Cardiac muscle cell (in vitro differentiated cells and primary cell): Measurements from ENCODE around the gene TMPRSS2. TPM values are rescaled to one million over a fixed set of nuclear protein-coding genes. Genes with fewer than 3 reads are reported as not detected.

Source experiments
- DNase-seq, 2 donors: peaks; one replicate each; pipeline versions ENCODE4 v3.0.0 to v3.0.0-alpha.2; 2010 to 2017; ENCODE audit warnings: low read depth in 1 of 2, low spot score in 1 of 2
- H3K27ac ChIP-seq: fragments of 200-600 bp; sonication (generic); 2 replicates; pipeline ENCODE4 v1.5.1; 2016
- H3K27me3 ChIP-seq: fragments of 200-600 bp; sonication (generic); 2 replicates; pipeline ENCODE4 v1.6.0; 2016; ENCODE audit warnings: control low read depth
- H3K36me3 ChIP-seq: fragments of 200-600 bp; sonication (generic); 2 replicates; pipeline ENCODE4 v1.5.1; 2016; ENCODE audit warnings: control low read depth
- H3K4me1 ChIP-seq: fragments of 200-600 bp; sonication (generic); 2 replicates; pipeline ENCODE4 v1.8.1; 2017; ENCODE audit warnings: low read depth, mild to moderate bottlenecking, mixed run types
- H3K4me3 ChIP-seq: fragments of 200-600 bp; sonication (generic); 2 replicates; pipeline ENCODE4 v1.5.1; 2016; ENCODE audit warnings: mild to moderate bottlenecking
- H3K9me3 ChIP-seq: fragments of 200-600 bp; sonication (generic); 2 replicates; pipeline ENCODE4 v1.5.1; 2017; ENCODE audit warnings: low read depth, mild to moderate bottlenecking, control low read depth
- CTCF ChIP-seq: IDR thresholded peaks from 2 replicates; pipeline ENCODE4 v1.5.1; 2012; ENCODE audit warnings: low read depth, mild to moderate bottlenecking, low read length
- polyA plus RNA-seq: library from polyadenylated mRNA; unstranded; fragments of >200 nt; fragmentation: Nextera tagmentation; extraction: Ambion mirVana; gene quantifications from 2 replicates; pipeline ENCODE4 v1.2.1, GENCODE V29; 2016
- total RNA-seq: library from RNA; depleted of rRNA; stranded (reverse); fragments of >200 nt; gene quantifications from 2 replicates; pipeline ENCODE4 v1.2.3, GENCODE V29; 2016

The TMPRSS2 gene
- total and polyA plus RNA-seq, 2 experiments from 2014 or later, result not detected

DNA sequence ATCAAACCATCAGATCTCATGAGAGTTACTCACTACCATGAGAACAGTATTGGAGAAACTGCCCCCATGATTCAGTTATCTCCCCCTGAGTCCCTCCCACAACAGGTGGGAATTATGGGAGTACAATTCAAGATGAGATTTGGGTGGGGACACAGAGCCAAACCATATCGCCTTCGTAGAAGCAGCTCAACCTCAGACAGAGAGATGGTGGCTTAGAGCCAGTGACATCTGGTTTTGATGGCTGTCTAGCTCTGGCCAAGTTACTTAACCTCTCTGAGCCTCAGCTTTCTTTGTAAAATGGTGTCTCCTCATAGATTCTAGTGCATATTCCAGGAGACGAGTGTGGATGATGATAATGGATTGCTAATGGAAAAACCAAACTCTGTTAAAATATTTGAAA lies 54.8 kb downstream of the TMPRSS2 start:
- Histone ChIP-seq H3K36me3 (no peaks in the 10 kb centered on the region), H3K4me3 (no peak overlapping the region)

DNA sequence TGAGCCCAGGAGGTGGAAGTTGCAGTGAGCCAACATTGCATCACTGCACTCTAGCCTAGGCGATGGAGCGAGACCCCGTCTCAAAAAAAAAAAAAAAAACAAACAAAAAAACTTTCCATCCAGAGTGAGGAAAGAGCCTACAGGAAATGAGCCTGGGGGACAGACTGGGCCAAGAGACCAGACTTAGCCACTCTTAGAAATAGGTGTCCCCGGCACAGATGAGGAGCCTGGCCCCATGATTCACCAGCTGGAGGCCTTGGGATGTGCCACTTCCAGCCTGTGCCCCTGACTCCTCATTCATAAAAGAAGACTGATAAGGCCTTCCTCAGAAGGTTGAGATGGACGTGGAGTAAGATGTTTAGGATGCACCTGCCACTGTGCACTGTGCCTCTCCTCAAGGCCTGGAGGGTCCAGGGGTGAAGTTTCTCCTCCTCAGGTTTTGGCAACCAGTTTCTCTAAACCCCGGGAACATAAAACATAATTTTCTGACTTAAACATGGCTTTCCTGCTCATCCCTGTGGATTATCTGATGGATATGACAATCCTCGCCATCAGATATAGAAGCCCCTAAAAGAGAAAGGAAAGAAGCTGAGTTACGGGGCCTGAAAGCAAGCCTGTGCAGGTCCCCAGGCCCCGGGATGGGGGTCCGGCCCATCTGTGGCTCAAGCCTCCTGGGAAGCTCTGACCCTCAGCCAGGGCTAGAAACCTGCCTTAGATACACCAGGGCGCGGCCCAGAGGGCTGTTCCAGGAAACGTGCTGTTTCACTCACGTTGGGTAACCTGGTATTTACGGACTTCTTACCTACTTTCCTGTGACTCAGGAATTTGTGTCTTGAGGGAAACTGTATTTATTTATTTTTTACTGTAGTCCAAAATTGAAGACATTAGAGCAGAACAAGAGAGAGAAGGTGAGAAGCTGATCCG lies 55.9 kb downstream of the TMPRSS2 start:
- H3K36me3 ChIP-seq, result no peaks in the 10 kb centered on the region
- no peak overlapping the region for H3K4me3 ChIP-seq
- H3K27me3 ChIP-seq, result no peaks in the 10 kb centered on the region
- TF ChIP-seq CTCF, result no peak
- H3K4me1 ChIP-seq, result no peaks in the 10 kb centered on the region
- DNase-seq, result no peak
- H3K9me3 ChIP-seq, result no peaks in the 10 kb centered on the region
- H3K27ac ChIP-seq, result no peak overlapping the region

More for the DNA sequence above, 54.8 kb downstream of the TMPRSS2 start:
- Histone ChIP-seq H3K9me3 (no peaks in the 10 kb centered on the region), H3K27ac (no peak overlapping the region), H3K27me3 (no peaks in the 10 kb centered on the region), H3K4me1 (no peaks in the 10 kb centered on the region)
- DNase-seq, result no peak
- TF ChIP-seq CTCF, result no peak

DNA sequence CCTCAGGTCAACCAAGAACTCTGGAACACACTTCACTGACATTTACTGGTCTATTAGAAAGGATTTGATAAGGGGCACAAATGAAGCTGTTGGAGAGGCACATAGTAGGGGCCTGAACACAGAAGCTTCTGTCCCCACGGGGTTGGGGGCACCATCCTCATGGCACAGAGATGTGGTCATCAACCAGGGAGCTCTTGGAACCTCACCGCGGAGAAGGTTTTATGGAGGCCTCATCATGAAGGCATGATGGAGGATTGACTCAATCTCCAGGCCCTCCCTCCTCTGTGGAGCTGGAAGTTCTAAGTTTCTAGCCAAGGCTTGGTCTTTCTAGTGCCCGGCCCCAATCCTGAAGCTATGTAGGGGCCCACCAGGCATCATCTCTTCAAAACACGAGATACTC lies 58.3 kb downstream of the TMPRSS2 start:
- no peaks in the 10 kb centered on the region for H3K9me3 ChIP-seq
- no peak overlapping the region for H3K27ac ChIP-seq
- H3K4me3 ChIP-seq, result no peak overlapping the region
- no peak for DNase-seq
- no peaks in the 10 kb centered on the region for H3K36me3 ChIP-seq
- H3K27me3 ChIP-seq, result no peaks in the 10 kb centered on the region
- H3K4me1 ChIP-seq, result no peaks in the 10 kb centered on the region
- no peak for TF ChIP-seq CTCF

GRCh38 chr21:41447356-41447755 lies 60.6 kb downstream of the TMPRSS2 start:
- H3K9me3 ChIP-seq, result no peaks in the 10 kb centered on the region
- no peak overlapping the region for H3K27ac ChIP-seq
- no peaks in the 10 kb centered on the region for H3K36me3 ChIP-seq
- TF ChIP-seq CTCF, result no peak
- DNase-seq, result no peak
- H3K4me3 ChIP-seq, result no peak overlapping the region
- no peaks in the 10 kb centered on the region for H3K27me3 ChIP-seq
- no peaks in the 10 kb centered on the region for H3K4me1 ChIP-seq

DNA sequence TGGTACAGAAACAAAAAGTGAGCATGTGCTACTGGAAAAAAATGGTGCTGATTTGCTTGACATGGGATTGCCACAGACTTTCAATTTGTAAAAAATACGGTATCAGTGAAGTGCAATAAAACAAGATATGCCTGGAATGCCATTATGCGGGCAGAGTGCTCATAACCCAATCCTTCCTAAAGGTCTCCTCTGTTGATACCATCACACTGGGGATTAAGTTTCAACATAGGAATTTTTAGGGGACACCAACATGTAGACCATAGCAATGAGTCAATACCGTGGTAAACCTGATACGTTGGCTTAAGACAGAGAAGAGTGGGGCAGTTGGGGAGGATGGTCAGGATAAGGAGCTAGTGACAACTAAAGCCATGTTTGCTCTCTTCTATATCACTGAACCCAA lies 61.4 kb downstream of the TMPRSS2 start:
- H3K9me3 ChIP-seq, result no peaks in the 10 kb centered on the region
- H3K4me3 ChIP-seq, result no peak overlapping the region
- H3K27ac ChIP-seq, result no peak overlapping the region
- no peaks in the 10 kb centered on the region for H3K36me3 ChIP-seq
- H3K27me3 ChIP-seq, result no peaks in the 10 kb centered on the region
- TF ChIP-seq CTCF, result no peak
- H3K4me1 ChIP-seq, result no peaks in the 10 kb centered on the region
- no peak for DNase-seq
